ENCODE results near the gene STIMATE. TPM values are rescaled to one million over a fixed set of nuclear protein-coding genes. Genes with fewer than 3 reads are reported as not detected.
A peak's percentile ranks its signal among the peaks of the same experiment; 100 is the strongest.

Gene STIMATE
- polyA plus RNA-seq, 1 donor from 2014 or later, result 14.6 TPM

GRCh38 chr3:52852419-52852818 is 44.9 kb downstream of the STIMATE start:
- Histone ChIP-seq H3K9me3 (ENCODE audit: low read length) (no peaks in the 10 kb centered on the region), H3K9me2 (ENCODE audit: insufficient read depth, low read length) (no peaks in the 10 kb centered on the region), H3K27ac (ENCODE audit: low read length) (no peak overlapping the region), H3K36me3 (ENCODE audit: insufficient read depth, low read length) (no peaks in the 10 kb centered on the region), H3K79me2 (replicated peaks; ENCODE audit: insufficient read depth, low read length) (no peaks in the 10 kb centered on the region), H3K4me3 (ENCODE audit: low read length) (no peak overlapping the region), H3F3A (ENCODE audit: insufficient read depth, low read length, poor library complexity, severe bottlenecking) (no peaks in the 10 kb centered on the region), H4K20me1 (ENCODE audit: insufficient read depth) (no peaks in the 10 kb centered on the region), H2AFZ (ENCODE audit: low read depth, low read length) (no peak overlapping the region), H3K27me3 (ENCODE audit: insufficient read depth, low read depth, low read length) (no peaks in the 10 kb centered on the region), H3K4me2 (ENCODE audit: low read length) (no peak overlapping the region), H3K9ac (ENCODE audit: low read length) (no peak overlapping the region)
- no peak for TF ChIP-seq REST (IDR thresholded peaks at IDR 0.05; ENCODE audit: borderline replicate concordance)
- TF ChIP-seq MXI1 (conservative IDR thresholded peaks at IDR 0.05; ENCODE audit: poor library complexity, severe bottlenecking), result no peak
- no peak for TF ChIP-seq EZH2 (IDR thresholded peaks at IDR 0.05; ENCODE audit: borderline replicate concordance, insufficient read depth, low read length, poor library complexity, severe bottlenecking)
- no peak for TF ChIP-seq CTCF (IDR thresholded peaks at IDR 0.05; ENCODE audit: poor library complexity, severe bottlenecking)
- TF ChIP-seq POLR2AphosphoS5 (IDR thresholded peaks at IDR 0.05), result no peak
- TF ChIP-seq EP300 (conservative IDR thresholded peaks at IDR 0.05; ENCODE audit: poor library complexity, severe bottlenecking), result no peak
- no peak for TF ChIP-seq RAD21 (conservative IDR thresholded peaks at IDR 0.05)
- TF ChIP-seq TAF1 (IDR thresholded peaks at IDR 0.05; ENCODE audit: low read depth), result no peak

- Histone ChIP-seq H4K20me1 (ENCODE audit: insufficient read depth) (no peaks in the 10 kb centered on the region), H2AFZ (ENCODE audit: low read depth, low read length) (no peak overlapping the region), H3K9me3 (ENCODE audit: low read length) (no peaks in the 10 kb centered on the region), H3F3A (ENCODE audit: insufficient read depth, low read length, poor library complexity, severe bottlenecking) (no peaks in the 10 kb centered on the region), H3K36me3 (ENCODE audit: insufficient read depth, low read length) (no peaks in the 10 kb centered on the region), H3K9ac (ENCODE audit: low read length) (no peak overlapping the region), H3K4me3 (ENCODE audit: low read length) (no peak overlapping the region), H3K4me2 (ENCODE audit: low read length) (no peak overlapping the region), H3K79me2 (replicated peaks; ENCODE audit: insufficient read depth, low read length) (no peaks in the 10 kb centered on the region), H3K27me3 (ENCODE audit: insufficient read depth, low read depth, low read length) (no peaks in the 10 kb centered on the region), H3K27ac (ENCODE audit: low read length) (no peak overlapping the region), H3K9me2 (ENCODE audit: insufficient read depth, low read length) (no peaks in the 10 kb centered on the region)
- TF ChIP-seq MXI1 (conservative IDR thresholded peaks at IDR 0.05; ENCODE audit: poor library complexity, severe bottlenecking) (no peak), POLR2AphosphoS5 (IDR thresholded peaks at IDR 0.05) (no peak), CTCF (IDR thresholded peaks at IDR 0.05; ENCODE audit: poor library complexity, severe bottlenecking) (peak; percentile 69), SMC3 (conservative IDR thresholded peaks at IDR 0.05; ENCODE audit: poor library complexity) (peak; percentile 69), RAD21 (conservative IDR thresholded peaks at IDR 0.05) (peak; percentile 73), EZH2 (IDR thresholded peaks at IDR 0.05; ENCODE audit: borderline replicate concordance, insufficient read depth, low read length, poor library complexity, severe bottlenecking) (no peak), REST (IDR thresholded peaks at IDR 0.05; ENCODE audit: borderline replicate concordance) (no peak), TAF1 (IDR thresholded peaks at IDR 0.05; ENCODE audit: low read depth) (no peak), EP300 (conservative IDR thresholded peaks at IDR 0.05; ENCODE audit: poor library complexity, severe bottlenecking) (no peak)
Measured at GRCh38 chr3:52851348-52851747, 46.0 kb downstream of the STIMATE start.

All from neural cell (in vitro differentiated cells).